ENCODE results near the gene SLX4. TPM values are rescaled to one million over a fixed set of nuclear protein-coding genes. Genes with fewer than 3 reads are reported as not detected.

SLX4 gene
- total and polyA plus RNA-seq, 2 experiments from 2014 or later, result 1.9 to 2.3 TPM

GRCh38 chr16:3608069-3608468 lies 3.3 kb downstream of the SLX4 start:
- Histone ChIP-seq H3K27ac (no peak overlapping the region), H3K4me2 (ENCODE audit: unreplicated experiment) (no peak overlapping the region), H3F3A (ENCODE audit: insufficient read depth) (no peaks in the 10 kb centered on the region), H3K9me3 (ENCODE audit: low read depth) (no peaks in the 10 kb centered on the region), H3K4me3 (no peak overlapping the region), H4K20me1 (ENCODE audit: insufficient read depth) (no peaks in the 10 kb centered on the region), H3K9ac (no peak overlapping the region), H3K27me3 (replicated peaks; ENCODE audit: insufficient read depth) (no peaks in the 10 kb centered on the region), H3K4me1 (ENCODE audit: insufficient read depth) (0 out of 2 replicates have a peak, but pooled peaks cover 5% of the 10 kb centered on the region), H3K36me3 (ENCODE audit: low read depth) (no peaks in the 10 kb centered on the region), H3K9me2 (ENCODE audit: insufficient read depth) (no peaks in the 10 kb centered on the region), H3K79me2 (ENCODE audit: insufficient read depth) (peaks cover 15% of the 10 kb centered on the region), H2AFZ (no peak overlapping the region)
- no peak for TF ChIP-seq EZH2 (IDR thresholded peaks at IDR 0.05; ENCODE audit: insufficient read depth, poor library complexity, severe bottlenecking)
- TF ChIP-seq EZH2phosphoT487 (IDR thresholded peaks at IDR 0.05; ENCODE audit: insufficient read depth, low read depth), result no peak
- in situ Hi-C loops (cut with MboI), result no loop called here
- 61 to 69% methylated on average over 5 of the region's 5 CpGs for WGBS, 2 experiments (ENCODE audit: low coverage in 1 of 2, low lambda C conversion rate in 2 of 2, missing lambda C conversion rate in 2 of 2)
- no peak for DNase-seq

DNA sequence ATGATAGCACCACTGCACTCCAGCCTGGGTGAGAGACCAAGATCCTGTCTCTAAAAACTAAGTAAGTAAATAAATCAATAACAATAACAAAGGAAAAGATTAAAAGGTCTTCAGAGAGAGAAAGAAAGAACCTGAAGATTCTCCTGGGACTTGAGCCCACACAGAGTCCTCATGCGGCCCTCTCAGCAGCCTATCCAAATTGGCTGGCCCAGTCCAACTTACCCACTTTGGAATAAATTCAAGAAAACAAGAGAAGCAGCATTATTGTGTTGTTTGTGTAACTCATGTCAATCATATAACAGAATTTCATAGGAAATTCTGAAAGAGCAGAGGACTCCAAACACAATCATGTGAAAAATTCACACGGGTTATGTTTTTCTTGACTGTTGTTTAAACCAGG lies 3.8 kb downstream of the SLX4 start:
- in situ Hi-C loops (cut with MboI), result no loop called here

DNA sequence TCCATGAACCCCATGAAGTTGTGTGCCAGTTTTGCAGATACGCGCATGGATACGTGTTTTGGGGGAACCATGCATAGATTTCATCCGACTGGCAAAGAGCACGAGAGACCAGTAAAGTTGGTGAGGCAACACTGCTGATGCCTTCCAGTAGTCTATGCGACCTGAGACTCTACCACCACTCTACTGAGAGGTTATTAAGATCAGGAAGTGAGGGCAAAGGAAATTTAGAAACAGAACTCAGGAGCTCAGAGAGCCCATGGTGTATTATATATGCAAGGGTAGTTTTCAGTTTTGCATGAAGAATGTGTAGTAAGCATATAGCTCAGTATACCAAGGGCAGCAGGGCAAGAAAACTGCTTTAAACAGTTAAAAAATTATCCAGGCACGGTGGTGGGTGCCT lies 4.2 kb downstream of the SLX4 start:
- Histone ChIP-seq H3K79me2 (ENCODE audit: insufficient read depth) (peaks cover 6% of the 10 kb centered on the region), H3K9ac (no peak overlapping the region), H3K9me3 (ENCODE audit: low read depth) (no peaks in the 10 kb centered on the region), H3K4me2 (ENCODE audit: unreplicated experiment) (no peak overlapping the region), H3F3A (ENCODE audit: insufficient read depth) (no peaks in the 10 kb centered on the region), H3K4me1 (ENCODE audit: insufficient read depth) (0 out of 2 replicates have a peak, but pooled peaks cover 5% of the 10 kb centered on the region), H3K9me2 (ENCODE audit: insufficient read depth) (no peaks in the 10 kb centered on the region), H3K27me3 (replicated peaks; ENCODE audit: insufficient read depth) (no peaks in the 10 kb centered on the region), H3K36me3 (ENCODE audit: low read depth) (no peaks in the 10 kb centered on the region), H3K27ac (no peak overlapping the region), H4K20me1 (ENCODE audit: insufficient read depth) (no peaks in the 10 kb centered on the region), H2AFZ (no peak overlapping the region), H3K4me3 (no peak overlapping the region)
- DNase-seq, result no peak
- in situ Hi-C loops (cut with MboI), result no loop called here
- 97 to 98% methylated on average over 7 of the region's 7 CpGs for WGBS, 2 experiments (ENCODE audit: low coverage in 1 of 2, low lambda C conversion rate in 2 of 2, missing lambda C conversion rate in 2 of 2)
- TF ChIP-seq EZH2phosphoT487 (IDR thresholded peaks at IDR 0.05; ENCODE audit: insufficient read depth, low read depth), result no peak
- no peak for TF ChIP-seq EZH2 (IDR thresholded peaks at IDR 0.05; ENCODE audit: insufficient read depth, poor library complexity, severe bottlenecking)

More for the DNA sequence above, 3.8 kb downstream of the SLX4 start:
- Histone ChIP-seq H3K79me2 (ENCODE audit: insufficient read depth) (peaks cover 10% of the 10 kb centered on the region), H3K27ac (no peak overlapping the region), H3K4me3 (no peak overlapping the region), H3K27me3 (replicated peaks; ENCODE audit: insufficient read depth) (no peaks in the 10 kb centered on the region), H3K9me2 (ENCODE audit: insufficient read depth) (no peaks in the 10 kb centered on the region), H3F3A (ENCODE audit: insufficient read depth) (no peaks in the 10 kb centered on the region), H3K4me1 (ENCODE audit: insufficient read depth) (0 out of 2 replicates have a peak, but pooled peaks cover 5% of the 10 kb centered on the region), H3K4me2 (ENCODE audit: unreplicated experiment) (no peak overlapping the region), H3K9me3 (ENCODE audit: low read depth) (no peaks in the 10 kb centered on the region), H3K36me3 (ENCODE audit: low read depth) (no peaks in the 10 kb centered on the region), H4K20me1 (ENCODE audit: insufficient read depth) (no peaks in the 10 kb centered on the region), H3K9ac (no peak overlapping the region), H2AFZ (no peak overlapping the region)
- TF ChIP-seq EZH2 (IDR thresholded peaks at IDR 0.05; ENCODE audit: insufficient read depth, poor library complexity, severe bottlenecking) (no peak), EZH2phosphoT487 (IDR thresholded peaks at IDR 0.05; ENCODE audit: insufficient read depth, low read depth) (no peak)
- no peak for DNase-seq
- WGBS, 2 experiments (ENCODE audit: low coverage in 1 of 2, low lambda C conversion rate in 2 of 2, missing lambda C conversion rate in 2 of 2), result 93 to 94% methylated on average over 2 of the region's 2 CpGs

DNA sequence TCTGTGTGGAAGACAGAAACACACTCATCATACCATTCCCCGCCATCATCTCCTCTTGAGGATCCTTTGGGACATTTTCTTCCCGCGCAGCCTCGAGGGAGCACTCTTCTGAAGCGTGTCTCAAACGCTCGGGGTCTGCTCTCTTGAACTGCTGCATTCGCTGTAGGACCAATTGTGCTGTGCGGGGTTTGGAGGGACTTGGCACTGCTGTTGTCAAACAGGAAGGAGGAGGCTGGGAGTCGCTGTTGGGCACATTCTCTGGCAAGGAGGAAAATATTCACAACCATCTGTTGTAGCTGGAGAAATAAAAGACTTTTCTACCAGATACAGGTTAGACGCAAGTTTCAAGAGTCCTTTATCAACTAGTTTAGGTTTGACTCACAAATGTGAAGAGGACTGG lies 5.0 kb downstream of the SLX4 start:
- in situ Hi-C loops (cut with MboI), result no loop called here
- Histone ChIP-seq H3K27ac (no peak overlapping the region), H3K9me3 (ENCODE audit: low read depth) (no peaks in the 10 kb centered on the region), H3F3A (ENCODE audit: insufficient read depth) (no peaks in the 10 kb centered on the region), H3K4me3 (no peak overlapping the region), H3K27me3 (replicated peaks; ENCODE audit: insufficient read depth) (no peaks in the 10 kb centered on the region), H3K36me3 (ENCODE audit: low read depth) (no peaks in the 10 kb centered on the region), H3K4me1 (ENCODE audit: insufficient read depth) (0 out of 2 replicates have a peak, but pooled peaks cover 5% of the 10 kb centered on the region), H3K4me2 (ENCODE audit: unreplicated experiment) (no peak overlapping the region), H3K79me2 (ENCODE audit: insufficient read depth) (no peaks in the 10 kb centered on the region), H3K9ac (no peak overlapping the region), H3K9me2 (ENCODE audit: insufficient read depth) (no peaks in the 10 kb centered on the region), H4K20me1 (ENCODE audit: insufficient read depth) (no peaks in the 10 kb centered on the region), H2AFZ (no peak overlapping the region)
- TF ChIP-seq EZH2 (IDR thresholded peaks at IDR 0.05; ENCODE audit: insufficient read depth, poor library complexity, severe bottlenecking) (no peak), EZH2phosphoT487 (IDR thresholded peaks at IDR 0.05; ENCODE audit: insufficient read depth, low read depth) (no peak)
- 78 to 83% methylated on average over 11 of the region's 11 CpGs for WGBS, 2 experiments (ENCODE audit: low coverage in 1 of 2, low lambda C conversion rate in 2 of 2, missing lambda C conversion rate in 2 of 2)
- no peak for DNase-seq

DNA sequence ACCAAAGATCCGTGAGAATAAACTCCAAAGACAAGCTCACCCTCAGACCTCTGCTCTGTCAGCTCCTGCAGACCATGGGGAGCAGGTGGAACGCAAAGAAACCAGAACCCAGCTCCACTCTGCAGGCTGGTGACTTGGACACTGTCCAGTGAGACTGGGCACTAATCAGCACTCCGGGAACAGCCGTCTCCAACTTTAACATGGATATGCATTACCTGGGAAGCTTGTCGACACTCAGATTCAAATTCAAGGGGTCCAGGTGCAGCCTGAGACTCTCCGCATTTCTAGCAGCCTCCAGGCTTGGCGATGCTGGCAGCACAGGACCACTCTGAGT lies 9.1 kb downstream of the SLX4 start:
- H2AFZ ChIP-seq, result no peak overlapping the region
- no peak overlapping the region for H3K27ac ChIP-seq
- TF ChIP-seq EZH2phosphoT487 (IDR thresholded peaks at IDR 0.05; ENCODE audit: insufficient read depth, low read depth), result no peak
- TF ChIP-seq EZH2 (IDR thresholded peaks at IDR 0.05; ENCODE audit: insufficient read depth, poor library complexity, severe bottlenecking), result no peak
- H4K20me1 ChIP-seq (ENCODE audit: insufficient read depth), result no peaks in the 10 kb centered on the region
- no peak for DNase-seq
- no peak overlapping the region for H3K9ac ChIP-seq
- in situ Hi-C loops (cut with MboI), result no loop called here
- H3F3A ChIP-seq (ENCODE audit: insufficient read depth), result no peaks in the 10 kb centered on the region
- no peaks in the 10 kb centered on the region for H3K4me1 ChIP-seq (ENCODE audit: insufficient read depth)
- H3K79me2 ChIP-seq (ENCODE audit: insufficient read depth), result no peaks in the 10 kb centered on the region
- no peaks in the 10 kb centered on the region for H3K9me2 ChIP-seq (ENCODE audit: insufficient read depth)
- no peak overlapping the region for H3K4me3 ChIP-seq
- no peaks in the 10 kb centered on the region for H3K9me3 ChIP-seq (ENCODE audit: low read depth)
- H3K36me3 ChIP-seq (ENCODE audit: low read depth), result no peaks in the 10 kb centered on the region
- no peak overlapping the region for H3K4me2 ChIP-seq (ENCODE audit: unreplicated experiment)
- WGBS, 2 experiments (ENCODE audit: low coverage in 1 of 2, low lambda C conversion rate in 2 of 2, missing lambda C conversion rate in 2 of 2), result 86 to 88% methylated on average over 7 of the region's 7 CpGs
- H3K27me3 ChIP-seq (replicated peaks; ENCODE audit: insufficient read depth), result no peaks in the 10 kb centered on the region

Data from GM23248 (cell line).